GM12891 (cell line): Measurements from ENCODE around the gene TRMT5.

ENCODE experiments used
- PAX5 ChIP-seq: IDR thresholded peaks from 2 replicates; pipeline ENCODE4 v1.6.1; 2011; ENCODE audit warnings: low read length, moderate library complexity, mild to moderate bottlenecking; ENCODE audit not compliant: insufficient read depth, severe bottlenecking
- POLR2A ChIP-seq: IDR thresholded peaks from 2 replicates; pipeline ENCODE4 v1.6.1; 2011; ENCODE audit warnings: low read depth, low read length, control low read depth
- POLR2AphosphoS5 ChIP-seq: IDR thresholded peaks from 2 replicates; pipeline ENCODE4 v1.6.1; 2011; ENCODE audit warnings: low read depth, low read length, control low read depth
- SPI1 ChIP-seq: IDR thresholded peaks from 2 replicates; pipeline ENCODE4 v1.6.1; 2011; ENCODE audit warnings: low read depth, low read length, control low read depth
- TAF1 ChIP-seq: IDR thresholded peaks from 2 replicates; pipeline ENCODE4 v1.6.1; 2011; ENCODE audit warnings: low read depth, low read length, control low read depth

- TF ChIP-seq POLR2AphosphoS5 (no peak), POLR2A (no peak), PAX5 (no peak), TAF1 (no peak), SPI1 (no peak)
These were observed 24.7 kb downstream of the TRMT5 start for GRCh38 chr14:60956202-60956601.
